ENCODE measurements around the gene OR4F6.
"Not testable (repeated sequence)": the region's sequence is repeated elsewhere in the genome, so short reads cannot be mapped to it uniquely, and the experiment has no call there.

The OR4F6 gene, protein sequence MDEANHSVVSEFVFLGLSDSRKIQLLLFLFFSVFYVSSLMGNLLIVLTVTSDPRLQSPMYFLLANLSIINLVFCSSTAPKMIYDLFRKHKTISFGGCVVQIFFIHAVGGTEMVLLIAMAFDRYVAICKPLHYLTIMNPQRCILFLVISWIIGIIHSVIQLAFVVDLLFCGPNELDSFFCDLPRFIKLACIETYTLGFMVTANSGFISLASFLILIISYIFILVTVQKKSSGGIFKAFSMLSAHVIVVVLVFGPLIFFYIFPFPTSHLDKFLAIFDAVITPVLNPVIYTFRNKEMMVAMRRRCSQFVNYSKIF

DNA sequence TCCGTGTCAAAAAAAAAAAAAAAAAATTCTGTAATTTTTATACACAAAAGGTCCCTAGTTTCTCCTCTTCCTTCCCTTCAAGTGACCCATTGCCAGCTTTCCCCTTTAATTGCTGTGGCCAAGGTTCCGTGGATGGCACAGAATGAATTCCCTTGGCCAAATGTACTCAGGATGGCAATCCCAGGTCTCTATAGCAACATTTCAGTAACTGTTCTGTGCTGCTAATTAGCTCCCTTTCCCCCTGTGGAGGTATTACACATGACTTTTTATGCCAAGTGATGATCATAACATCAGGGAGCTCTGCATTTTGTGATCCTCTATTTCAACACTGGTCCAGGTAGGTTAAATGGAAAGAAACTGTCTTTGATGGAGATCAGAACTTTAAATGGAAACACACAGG is at the start of gene OR4F6:
Gene OR4F6, plus strand, starts transcription at position 301 of the 400 bp plus-strand sequence. CDS start 2,211 bp downstream, outside the sequence.
- no peak for TF ChIP-seq CTCF (IDR thresholded peaks at IDR 0.05; ENCODE audit: low read depth, low read length, missing control alignments)
- no peak within 1 kb of the TSS for H3K4me3 ChIP-seq (ENCODE audit: low read depth, low read length)
- no peak for DNase-seq (ENCODE audit: low read depth)

GRCh38 chr15:101764669-101765339 is 38.5 kb upstream of the OR4F6 start:
- H3K4me3 ChIP-seq (ENCODE audit: low read depth, low read length); DNase-seq (ENCODE audit: low read depth): not testable (repeated sequence)

DNA sequence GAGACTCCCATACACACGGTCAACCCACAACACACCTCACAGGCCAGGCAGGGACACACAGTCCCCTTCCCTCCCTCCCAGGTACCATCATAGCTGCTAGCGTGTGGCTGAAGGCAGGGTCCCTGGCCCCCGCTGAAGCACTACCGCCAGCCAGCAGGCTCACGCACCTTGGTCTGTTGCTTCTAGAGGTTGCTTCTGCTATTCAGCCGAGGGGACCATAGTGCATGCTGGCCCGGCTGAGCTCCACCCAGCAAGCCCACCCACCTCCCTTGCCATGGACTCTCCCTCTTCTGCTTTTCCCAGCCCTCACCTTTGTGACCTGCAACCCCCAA is 38.0 kb upstream of the OR4F6 start:
- not testable (repeated sequence) for H3K4me3 ChIP-seq (ENCODE audit: low read depth, low read length); DNase-seq (ENCODE audit: low read depth)

- H3K4me3 ChIP-seq (ENCODE audit: low read depth, low read length): no peak overlapping the region
- no peak for TF ChIP-seq CTCF (IDR thresholded peaks at IDR 0.05; ENCODE audit: low read depth, low read length, missing control alignments)
- DNase-seq (ENCODE audit: low read depth): no peak
These were observed 37.4 kb upstream of the OR4F6 start for GRCh38 chr15:101765772-101766456.

GRCh38 chr15:101767083-101767640 is 36.1 kb upstream of the OR4F6 start:
- not testable (repeated sequence) for DNase-seq (ENCODE audit: low read depth); H3K4me3 ChIP-seq (ENCODE audit: low read depth, low read length)

DNA sequence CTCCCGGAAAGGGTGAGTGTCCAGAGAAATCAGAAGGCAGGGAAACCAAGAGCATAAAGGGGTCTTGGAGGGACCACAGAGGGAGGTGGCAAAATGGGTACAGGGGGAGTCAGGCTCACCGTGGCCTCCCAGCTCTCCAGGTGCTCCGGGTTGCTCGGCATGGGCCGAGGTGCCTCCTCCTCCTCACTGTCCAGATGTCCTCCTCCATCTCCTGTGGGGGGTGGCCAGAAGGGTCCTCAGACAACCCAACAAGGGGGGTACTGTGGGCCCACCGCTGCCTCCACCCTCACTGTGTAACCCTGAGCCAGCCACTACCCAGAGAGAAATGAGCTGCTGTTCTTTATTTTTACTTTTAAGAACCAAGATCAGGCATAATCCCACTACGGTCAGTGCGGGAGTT is 30.4 kb upstream of the OR4F6 start:
- DNase-seq (ENCODE audit: low read depth): no peak
- H3K4me3 ChIP-seq (ENCODE audit: low read depth, low read length): no peak overlapping the region
- TF ChIP-seq CTCF (IDR thresholded peaks at IDR 0.05; ENCODE audit: low read depth, low read length, missing control alignments): no peak

DNA sequence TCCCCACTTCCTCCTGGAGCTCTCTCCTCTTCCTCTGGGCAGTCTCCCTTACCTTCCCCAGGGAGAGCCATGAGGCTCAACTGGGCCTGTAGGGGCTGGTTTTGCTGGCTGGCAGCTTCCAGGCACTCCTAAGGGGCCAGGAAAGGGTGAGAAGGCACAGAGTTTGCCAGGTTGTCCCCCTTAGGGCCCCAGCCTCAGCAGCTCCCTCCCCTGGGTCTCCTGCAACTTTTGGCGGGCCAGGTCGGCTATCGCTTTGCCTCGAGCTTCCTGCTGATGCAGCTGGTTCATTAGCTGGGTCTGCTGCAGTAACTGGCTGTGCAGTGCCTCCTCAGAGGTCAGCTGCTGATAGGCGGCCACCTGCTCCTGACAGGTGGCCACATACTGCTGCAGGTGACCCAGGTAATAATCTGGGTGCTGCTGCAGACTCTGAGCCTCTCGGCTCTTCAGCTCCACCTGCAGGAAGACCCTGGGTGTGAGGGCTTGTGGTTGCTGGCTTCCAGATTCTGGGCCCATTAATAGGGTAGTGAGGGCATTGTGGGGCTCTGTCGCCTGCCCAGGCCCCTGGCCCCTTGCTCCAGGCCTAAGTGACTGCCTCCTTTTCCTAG is 29.7 kb upstream of the OR4F6 start:
- no peak overlapping the region for H3K4me3 ChIP-seq (ENCODE audit: low read depth, low read length)
- peak; percentile 56 for TF ChIP-seq CTCF (IDR thresholded peaks at IDR 0.05; ENCODE audit: low read depth, low read length, missing control alignments)
- no peak for DNase-seq (ENCODE audit: low read depth)

DNA sequence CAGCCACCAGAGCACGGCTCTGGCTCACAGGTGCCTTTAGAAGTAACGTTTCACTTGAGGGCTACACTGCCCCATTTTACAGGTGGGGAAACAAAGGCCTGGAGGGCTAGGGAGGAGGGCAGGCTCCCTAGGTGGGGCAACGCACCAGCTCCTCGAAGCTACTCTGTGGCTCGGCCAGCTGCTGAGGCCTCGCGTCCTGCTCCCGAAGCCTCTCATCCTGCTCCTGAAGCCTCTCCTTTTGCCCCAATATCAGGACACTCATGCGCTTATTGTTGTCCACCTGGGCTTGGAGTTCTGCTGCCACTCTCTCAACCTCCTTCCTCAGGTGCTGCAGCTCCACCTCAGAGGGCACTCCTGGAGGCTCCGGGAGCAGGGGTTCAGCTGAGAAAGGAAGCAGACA is 28.2 kb upstream of the OR4F6 start:
- H3K4me3 ChIP-seq (ENCODE audit: low read depth, low read length): no peak overlapping the region
- no peak for DNase-seq (ENCODE audit: low read depth)
- no peak for TF ChIP-seq CTCF (IDR thresholded peaks at IDR 0.05; ENCODE audit: low read depth, low read length, missing control alignments)

GRCh38 chr15:101778576-101778975 is 24.7 kb upstream of the OR4F6 start:
- not testable (repeated sequence) for DNase-seq (ENCODE audit: low read depth); H3K4me3 ChIP-seq (ENCODE audit: low read depth, low read length)

- not testable (repeated sequence) for H3K4me3 ChIP-seq (ENCODE audit: low read depth, low read length); DNase-seq (ENCODE audit: low read depth)
These were observed 23.1 kb upstream of the OR4F6 start for GRCh38 chr15:101780225-101780624.
